CD4-positive, alpha-beta T cell (primary cell): Measurements from ENCODE around the gene PLEKHF1. TPM values are rescaled to one million over a fixed set of nuclear protein-coding genes. Genes with fewer than 3 reads are reported as not detected.

Experiments
- ATAC-seq: fragments of 200-7000 bp; cut with Tn5 transposase; one replicate; pipeline ENCODE4 v1.10.0; 2022; ENCODE audit warnings: mild to moderate bottlenecking; ENCODE audit not compliant: poor library complexity
- CTCF ChIA-PET: fragments of 350-600 bp; sonication (Branson Sonifier 250); formaldehyde crosslinking; loops from one replicate; lab custom pipeline; 2021; ENCODE audit warnings: antibody characterized with exemption, inconsistent platforms; lab: Charles Lee
- POLR2A ChIA-PET: fragments of 350-600 bp; sonication (Branson Sonifier 250); formaldehyde crosslinking; loops from one replicate; lab custom pipeline; 2021; ENCODE audit warnings: antibody characterized with exemption, inconsistent platforms; lab: Charles Lee
- DNase-seq, 14 experiments: peaks; one replicate each; pipeline ENCODE4 v3.0.0-alpha.2; 2013 to 2020; ENCODE audit warnings: mixed read lengths in 2 of 14
- H3K27ac ChIP-seq, 2 donors: one replicate each; pipeline versions ENCODE4 v1.5.1 to v1.7.0; 2013; ENCODE audit warnings: low read length in 2 of 2, low read depth in 1 of 2, mild to moderate bottlenecking in 1 of 2
- H3K27me3 ChIP-seq, 2 experiments: 1 replicate in 1 of 2; 2 replicates in 1 of 2; pipeline versions ENCODE4 v1.6.1 to v1.7.0; 2013; ENCODE audit warnings: low read length in 2 of 2, control low read depth in 1 of 2, mild to moderate bottlenecking in 1 of 2, moderate library complexity in 1 of 2; ENCODE audit not compliant: insufficient read depth in 2 of 2, control insufficient read depth in 1 of 2
- H3K36me3 ChIP-seq: one replicate; pipeline ENCODE4 v1.6.1; 2013; ENCODE audit warnings: low read length, control low read depth; ENCODE audit not compliant: insufficient read depth
- H3K4me1 ChIP-seq: one replicate; pipeline ENCODE4 v1.6.1; 2013; ENCODE audit warnings: low read length, control low read depth; ENCODE audit not compliant: insufficient read depth
- H3K4me3 ChIP-seq: one replicate; pipeline ENCODE4 v1.5.1; 2013; ENCODE audit warnings: mild to moderate bottlenecking, low read length, moderate library complexity
- H3K9me3 ChIP-seq, 2 experiments: 1 replicate in 1 of 2; 2 replicates in 1 of 2; pipeline versions ENCODE4 v1.6.1 to v1.7.0; 2013; ENCODE audit warnings: low read length in 2 of 2, mild to moderate bottlenecking in 2 of 2, control low read depth in 1 of 2, moderate library complexity in 1 of 2; ENCODE audit not compliant: control insufficient read depth in 1 of 2, insufficient read depth in 1 of 2
- H3K27ac Mint-ChIP-seq: one replicate; pipeline ENCODE4 v1.8.0; 2020; ENCODE audit warnings: mixed read lengths
- H3K27me3 Mint-ChIP-seq: one replicate; pipeline ENCODE4 v1.8.0; 2021; ENCODE audit warnings: mixed read lengths
- H3K36me3 Mint-ChIP-seq: one replicate; pipeline ENCODE4 v1.8.0; 2021; ENCODE audit warnings: low read depth, mixed read lengths
- H3K4me1 Mint-ChIP-seq: one replicate; pipeline ENCODE4 v1.8.0; 2021; ENCODE audit warnings: low read depth, mixed read lengths
- H3K4me3 Mint-ChIP-seq: one replicate; pipeline ENCODE4 v1.8.0; 2020; ENCODE audit warnings: mild to moderate bottlenecking, mixed read lengths
- H3K9me3 Mint-ChIP-seq: one replicate; pipeline ENCODE4 v1.8.0; 2020; ENCODE audit warnings: mixed read lengths
- intact Hi-C, 2 experiments: fragments of 100-400 bp; cut with DNase I in 1 of 2; cut with micrococcal nuclease in 1 of 2; formaldehyde crosslinking; loops; one replicate each; pipeline versions ENCODE4 v1.15.1 to v1.9.0; 2023 to 2025; cut with DNase I, micrococcal nuclease
- total RNA-seq, 174 experiments: library from RNA in 2 of 174; stranded (reverse) in 2 of 174; gene quantifications; one replicate each; pipeline ENCODE4 v1.2.3 and lab custom pipeline; 2021 to 2026
- TF ChIP-seq, protein P1 (sequence below): fragments of 200-600 bp; IDR thresholded peaks from one replicate; pipeline ENCODE4 v1.8.0; 2022; ENCODE audit warnings: antibody characterized with exemption, mild to moderate bottlenecking

PLEKHF1 gene
- total RNA-seq, 2 experiments from 2014 or later: 37.5 to 41.0 TPM

DNA sequence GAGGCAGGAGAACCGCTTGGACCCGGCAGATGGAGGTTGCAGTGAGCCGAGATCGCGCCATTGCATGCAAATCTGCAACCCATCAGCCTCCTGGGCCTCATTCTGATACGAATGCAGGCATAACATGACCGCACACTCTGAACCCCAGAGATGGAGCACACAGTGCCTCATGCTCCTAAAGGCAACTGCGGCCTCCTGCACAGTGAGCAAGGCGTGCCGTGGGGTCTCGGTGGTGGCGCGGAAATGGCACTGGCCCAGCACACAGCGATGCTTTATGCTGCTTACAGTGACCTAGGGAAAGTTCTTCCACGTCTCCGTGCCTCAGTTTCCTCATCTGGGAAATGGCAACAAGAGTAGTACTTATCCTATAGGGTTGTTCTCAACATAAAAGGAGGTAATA, 51.8 kb downstream of the PLEKHF1 start:
- Histone ChIP-seq H3K4me1 (peaks cover 43% of the 10 kb centered on the region), H3K36me3 (no peaks in the 10 kb centered on the region), H3K4me3 (no peak overlapping the region), H3K27ac (no peak overlapping the region), H3K9me3 (no peaks in the 10 kb centered on the region), H3K27me3 (no peaks in the 10 kb centered on the region)
- CTCF ChIA-PET: interaction anchor here (0.6 to 3.8 kb wide), 24 partner anchors 8 to 224 kb away, joined by 3 to 59 read pairs (median 5); partner anchors contain the start of genes PLEKHF1, POP4 and URI1
- ATAC-seq (no peak), DNase-seq (peak in 1 of 14 experiments; percentile 33)
- TF ChIP-seq, protein P1, sequence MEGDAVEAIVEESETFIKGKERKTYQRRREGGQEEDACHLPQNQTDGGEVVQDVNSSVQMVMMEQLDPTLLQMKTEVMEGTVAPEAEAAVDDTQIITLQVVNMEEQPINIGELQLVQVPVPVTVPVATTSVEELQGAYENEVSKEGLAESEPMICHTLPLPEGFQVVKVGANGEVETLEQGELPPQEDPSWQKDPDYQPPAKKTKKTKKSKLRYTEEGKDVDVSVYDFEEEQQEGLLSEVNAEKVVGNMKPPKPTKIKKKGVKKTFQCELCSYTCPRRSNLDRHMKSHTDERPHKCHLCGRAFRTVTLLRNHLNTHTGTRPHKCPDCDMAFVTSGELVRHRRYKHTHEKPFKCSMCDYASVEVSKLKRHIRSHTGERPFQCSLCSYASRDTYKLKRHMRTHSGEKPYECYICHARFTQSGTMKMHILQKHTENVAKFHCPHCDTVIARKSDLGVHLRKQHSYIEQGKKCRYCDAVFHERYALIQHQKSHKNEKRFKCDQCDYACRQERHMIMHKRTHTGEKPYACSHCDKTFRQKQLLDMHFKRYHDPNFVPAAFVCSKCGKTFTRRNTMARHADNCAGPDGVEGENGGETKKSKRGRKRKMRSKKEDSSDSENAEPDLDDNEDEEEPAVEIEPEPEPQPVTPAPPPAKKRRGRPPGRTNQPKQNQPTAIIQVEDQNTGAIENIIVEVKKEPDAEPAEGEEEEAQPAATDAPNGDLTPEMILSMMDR: no peak
- POLR2A ChIA-PET: interaction anchor here (0.7 to 7.5 kb wide), 16 partner anchors 11 to 1923 kb away, joined by 3 to 276 read pairs (median 5); partner anchors contain the start of genes PLEKHF1 and POP4
- no peak overlapping the region for H3K4me3 Mint-ChIP-seq
- no peaks in the 10 kb centered on the region for H3K27me3 Mint-ChIP-seq
- no peak overlapping the region for H3K27ac Mint-ChIP-seq
- peaks cover 25% of the 10 kb centered on the region for H3K36me3 Mint-ChIP-seq
- H3K9me3 Mint-ChIP-seq: no peaks in the 10 kb centered on the region
- intact Hi-C loops: loop anchor here in 1 of 2 experiments (2.0 to 10.0 kb wide), 3 partner anchors 52 to 1922 kb away; partner anchors contain the start of gene PLEKHF1
- H3K4me1 Mint-ChIP-seq: peaks cover 41% of the 10 kb centered on the region

DNA sequence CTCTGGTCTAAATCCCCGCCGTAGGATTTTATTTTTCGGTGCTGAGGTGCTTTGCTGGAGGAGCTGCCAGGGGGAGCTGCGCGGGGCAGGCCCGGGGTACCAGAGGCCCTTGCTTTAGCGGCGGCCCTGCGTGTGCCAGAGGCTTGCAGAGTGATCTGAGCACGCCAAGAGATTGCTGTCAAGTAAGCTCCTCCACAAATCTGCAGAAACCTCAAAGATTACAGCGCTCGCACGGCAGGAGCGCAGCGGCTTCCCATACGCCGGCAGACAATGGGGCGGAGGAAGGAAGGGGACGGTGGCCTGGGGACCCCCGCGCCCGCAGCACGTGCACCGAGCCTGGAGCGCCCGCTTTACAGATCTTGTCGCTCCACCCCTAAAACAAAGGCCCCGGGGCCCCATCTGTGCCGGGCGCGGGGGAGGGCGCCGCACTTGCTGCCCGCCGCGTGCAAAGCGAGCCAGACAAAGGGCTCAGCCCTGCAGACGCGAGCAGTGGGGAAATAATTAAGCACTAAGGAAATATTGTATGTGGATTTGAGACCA, 58.9 kb downstream of the PLEKHF1 start:
- H3K27me3 ChIP-seq: peaks cover 5 to 10% of the 10 kb centered on the region in 2 experiments
- H3K27ac ChIP-seq: no peak overlapping the region
- H3K36me3 ChIP-seq: no peaks in the 10 kb centered on the region
- TF ChIP-seq, protein P1: no peak
- ChIA-PET CTCF (interaction anchor here (1.6 kb wide), 1 partner anchor 8 kb away, joined by 4 read pairs; no protein-coding TSS in a partner anchor), POLR2A (interaction anchor here (0.7 to 1.1 kb wide), 4 partner anchors 9 to 118 kb away, joined by 3 to 8 read pairs (median 4); partner anchors contain the start of genes C19orf12 and POP4)
- Mint-ChIP-seq H3K36me3 (no peaks in the 10 kb centered on the region), H3K4me3 (peak overlapping the region; percentile 83), H3K9me3 (no peaks in the 10 kb centered on the region), H3K27me3 (peaks cover 26% of the 10 kb centered on the region), H3K27ac (peak overlapping the region; percentile 53), H3K4me1 (peaks cover 6% of the 10 kb centered on the region)
- H3K9me3 ChIP-seq: no peaks in the 10 kb centered on the region
- intact Hi-C loops: loop anchor here in 1 of 2 experiments (10.0 kb wide), 2 partner anchors 321 to 1631 kb away; no protein-coding TSS in a partner anchor
- ATAC-seq (peak; percentile 74), DNase-seq (peak in 7 of 14 experiments; percentile 9 to 54 (median 41))
- peaks cover 13% of the 10 kb centered on the region for H3K4me1 ChIP-seq
- peak overlapping the region; percentile 48 for H3K4me3 ChIP-seq

DNA sequence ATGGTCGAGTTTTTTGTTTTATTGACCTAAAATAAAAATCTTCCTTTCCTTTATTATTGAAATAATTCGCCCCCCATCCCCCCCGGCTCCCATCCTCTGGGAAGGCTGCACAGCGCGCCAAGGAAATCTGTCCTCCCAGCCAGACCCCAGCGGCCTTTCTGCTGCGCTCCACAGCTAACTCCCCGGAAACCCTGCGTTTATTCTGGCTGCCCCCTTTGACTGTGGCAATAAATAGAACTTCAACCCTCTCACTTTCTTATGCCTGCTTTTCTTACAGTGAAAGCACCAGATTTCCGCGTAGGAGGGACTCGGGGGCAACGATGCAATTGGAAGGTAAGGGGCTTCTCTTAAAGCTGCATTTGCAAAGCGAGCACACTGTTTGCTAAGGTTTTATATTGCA, 59.5 kb downstream of the PLEKHF1 start:
- DNase-seq (no peak), ATAC-seq (no peak)
- Mint-ChIP-seq H3K4me1 (peaks cover 6% of the 10 kb centered on the region), H3K9me3 (no peaks in the 10 kb centered on the region), H3K27ac (no peak overlapping the region), H3K36me3 (no peaks in the 10 kb centered on the region), H3K27me3 (peaks cover 26% of the 10 kb centered on the region), H3K4me3 (peak overlapping the region; percentile 25)
- peaks cover 13% of the 10 kb centered on the region for H3K4me1 ChIP-seq
- intact Hi-C loops: loop anchor here in 1 of 2 experiments (10.0 kb wide), 2 partner anchors 320 to 1630 kb away; no protein-coding TSS in a partner anchor
- peaks cover 5 to 10% of the 10 kb centered on the region in 2 experiments for H3K27me3 ChIP-seq
- no peak overlapping the region for H3K27ac ChIP-seq
- POLR2A ChIA-PET: interaction anchor here (0.7 to 1.2 kb wide), 5 partner anchors 10 to 119 kb away, joined by 3 to 8 read pairs (median 4); partner anchors contain the start of genes C19orf12 and POP4
- TF ChIP-seq, protein P1: no peak
- no peaks in the 10 kb centered on the region for H3K36me3 ChIP-seq
- H3K4me3 ChIP-seq: peak overlapping the region; percentile 48
- CTCF ChIA-PET: interaction anchor here (1.0 to 1.6 kb wide), 2 partner anchors 8 to 115 kb away, joined by 3 to 4 read pairs; no protein-coding TSS in a partner anchor
- no peaks in the 10 kb centered on the region for H3K9me3 ChIP-seq

Other genes starting within 250 kb of the PLEKHF1 start
- not detected for gene VSTM2B, start 139.5 kb upstream of the PLEKHF1 start, total RNA-seq
- gene POP4, start 59.2 kb upstream of the PLEKHF1 start, total RNA-seq: 10 to 100 TPM; 40.5 to 42.0 TPM
- gene C19orf12, start 49.8 kb downstream of the PLEKHF1 start, total RNA-seq: 1 to 10 TPM; 7.7 TPM
- 1 to 10 TPM; 4.9 to 5.6 TPM for gene CCNE1, start 146.5 kb downstream of the PLEKHF1 start, total RNA-seq